HG03354 (cell line): Measurements from ENCODE around the gene TMEM179B.
A peak's percentile ranks its signal among the peaks of the same experiment; 100 is the strongest.
"Not testable (repeated sequence)": the region's sequence is repeated elsewhere in the genome, so short reads cannot be mapped to it uniquely, and the experiment has no call there.

ENCODE experiments used
- ATAC-seq: cut with Tn5 transposase; IDR thresholded peaks from one replicate; pipeline ENCODE4 v1.9.1; 2021; ENCODE audit warnings: mild to moderate bottlenecking; ENCODE audit not compliant: unreplicated experiment, poor library complexity, severe bottlenecking

The TMEM179B gene

DNA sequence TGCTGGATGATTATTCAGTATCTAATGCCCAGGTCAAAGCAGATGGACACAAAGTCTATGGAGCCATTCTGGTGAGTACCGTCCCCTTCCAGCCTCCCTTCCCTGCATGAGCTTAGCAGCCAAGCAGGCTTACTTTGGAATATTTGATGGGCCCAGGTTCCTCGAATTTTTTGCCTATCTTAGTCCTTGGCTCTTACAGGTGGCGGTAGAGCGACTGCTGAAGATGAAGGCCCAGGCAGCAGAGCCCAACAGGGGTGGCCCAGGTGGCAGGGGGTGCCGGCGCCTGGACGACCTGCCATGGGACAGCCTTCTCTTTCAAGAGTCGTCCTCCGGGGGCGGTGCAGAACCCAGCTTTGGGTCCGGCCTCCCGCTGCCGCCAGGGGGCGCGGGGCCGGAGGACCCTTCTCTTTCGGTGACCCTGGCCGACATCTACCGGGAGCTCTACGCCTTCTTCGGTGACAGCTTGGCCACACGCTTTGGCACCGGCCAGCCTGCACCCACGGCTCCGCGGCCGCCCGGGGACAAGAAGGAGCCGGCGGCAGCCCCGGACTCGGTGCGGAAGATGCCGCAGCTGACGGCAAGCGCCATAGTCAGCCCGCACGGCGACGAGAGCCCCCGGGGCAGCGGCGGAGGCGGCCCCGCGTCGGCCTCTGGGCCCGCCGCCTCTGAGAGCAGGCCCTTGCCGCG is 741 bp upstream of the TMEM179B start:
- ATAC-seq, result peak; percentile 77

DNA sequence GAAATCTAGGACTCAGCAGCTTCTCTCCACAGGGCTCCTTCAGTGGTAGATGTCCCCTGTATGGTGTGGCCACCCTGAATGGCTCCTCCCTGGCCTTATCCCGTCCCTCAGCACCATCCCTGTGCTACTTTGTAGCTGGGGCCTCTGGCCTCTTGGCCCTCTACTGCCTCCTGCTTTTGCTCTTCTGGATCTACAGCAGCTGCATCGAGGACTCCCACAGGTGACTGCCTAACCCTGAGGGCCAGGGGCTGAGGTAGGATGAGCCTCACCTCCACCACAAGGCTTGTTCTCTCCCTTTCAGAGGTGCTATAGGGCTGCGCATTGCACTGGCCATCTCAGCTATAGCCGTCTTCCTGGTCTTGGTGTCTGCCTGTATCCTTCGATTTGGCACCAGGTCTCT is 1.8 kb downstream of the TMEM179B start:
- no peak for ATAC-seq

DNA sequence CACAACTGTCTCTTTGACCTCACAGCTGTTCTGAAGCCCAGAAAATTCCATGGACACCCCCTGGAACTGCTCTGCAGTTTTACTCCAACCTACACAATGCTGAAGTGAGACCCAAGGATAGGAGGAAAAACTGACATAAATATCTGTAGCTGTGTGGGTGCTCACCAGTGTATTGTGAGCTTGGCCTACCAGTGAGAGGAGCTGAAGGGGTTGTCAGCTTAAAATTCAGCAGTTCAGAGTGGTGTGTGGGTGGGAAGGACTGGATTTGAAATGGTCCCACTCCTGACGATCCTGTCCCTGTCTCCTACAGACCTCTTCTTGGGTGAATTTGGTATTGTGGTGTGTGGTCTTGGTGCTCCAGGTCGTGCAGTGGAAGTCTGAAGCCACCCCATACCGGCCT is 2.4 kb downstream of the TMEM179B start:
- ATAC-seq, result no peak

DNA sequence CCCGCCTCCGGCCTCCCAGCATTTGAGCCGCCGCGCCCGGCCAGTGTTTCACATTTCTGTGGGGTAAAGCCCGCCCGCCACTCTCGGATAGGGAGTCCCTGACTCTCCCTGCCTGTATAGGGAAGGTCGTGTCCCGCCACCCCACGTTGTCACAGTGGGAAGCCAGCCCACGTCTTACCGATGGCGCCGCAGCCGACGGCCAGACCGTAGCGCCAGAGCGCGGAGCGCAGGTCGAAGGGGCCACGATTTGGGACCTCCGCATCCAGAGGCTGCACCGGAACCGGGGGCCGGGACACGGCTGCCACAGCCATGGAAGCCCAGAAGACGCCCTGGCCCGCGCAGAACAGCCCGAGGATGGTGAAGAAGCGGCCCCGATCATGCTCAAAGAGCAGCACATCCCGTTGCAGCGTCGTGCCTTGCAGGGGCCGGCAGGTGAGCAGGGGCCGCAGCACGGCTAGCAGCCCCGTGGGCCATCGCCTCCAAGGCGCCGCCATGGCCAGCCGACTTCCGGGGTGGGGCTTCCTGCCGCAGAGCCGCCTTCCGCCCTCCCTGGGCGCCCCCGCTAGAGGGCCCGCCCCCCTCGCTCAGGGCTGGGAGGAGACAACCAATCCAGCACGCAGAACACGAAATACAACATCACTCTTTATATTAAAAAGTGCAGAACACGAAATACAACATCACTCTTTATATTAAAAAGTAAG is 4.4 kb downstream of the TMEM179B start, which contains the start of gene TMEM223:
TSS of gene TMEM223 (minus strand) at position 506 of the 701 bp plus-strand sequence. CDS start at position 494, 12 bp downstream.
- ATAC-seq, result peak; percentile 76

DNA sequence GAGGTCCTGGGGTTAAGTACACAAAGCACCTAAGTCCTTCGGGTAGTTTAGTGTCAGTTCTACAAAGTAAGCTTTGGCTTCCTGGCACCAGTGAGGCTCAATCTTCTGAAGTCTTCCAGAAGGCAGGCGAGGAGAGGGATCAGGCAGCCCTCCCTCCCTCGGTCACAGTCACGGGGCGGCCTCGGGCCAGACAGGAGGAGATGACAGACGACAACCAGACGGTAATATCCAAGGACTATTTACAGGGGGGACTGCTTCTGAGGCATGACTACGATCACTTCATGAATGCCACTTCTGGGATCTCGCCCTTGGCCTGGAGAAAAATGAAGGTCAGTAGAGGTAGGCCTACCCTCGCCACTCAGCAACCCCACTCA is 5.0 kb downstream of the TMEM179B start:
- no peak for ATAC-seq

DNA sequence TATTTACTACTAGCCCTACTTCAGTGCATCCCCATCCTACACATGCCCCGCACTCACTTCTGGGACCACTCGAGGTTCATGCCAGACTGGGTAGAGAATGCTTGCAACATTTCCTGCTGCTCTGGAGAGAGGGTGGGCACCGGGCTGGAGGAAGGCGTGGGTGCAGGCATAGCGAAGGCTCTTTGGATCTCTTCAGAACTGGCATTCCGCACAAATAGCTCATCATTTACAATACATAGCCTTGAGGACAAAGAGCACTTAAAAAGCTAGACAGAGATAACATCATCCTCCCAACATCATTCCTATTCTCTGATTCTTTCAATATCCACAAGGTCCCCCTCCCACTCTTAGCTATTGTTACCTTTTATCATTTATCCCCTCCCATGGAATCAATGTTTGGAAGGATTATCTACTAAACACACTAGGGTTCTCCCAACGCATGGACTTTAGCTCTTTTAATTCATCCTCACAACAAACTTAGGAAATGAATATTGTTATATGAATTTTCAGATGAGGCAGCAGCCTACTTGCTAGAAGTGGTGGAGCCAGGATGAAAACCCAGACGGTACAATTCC is 7.1 kb downstream of the TMEM179B start:
- no peak for ATAC-seq

DNA sequence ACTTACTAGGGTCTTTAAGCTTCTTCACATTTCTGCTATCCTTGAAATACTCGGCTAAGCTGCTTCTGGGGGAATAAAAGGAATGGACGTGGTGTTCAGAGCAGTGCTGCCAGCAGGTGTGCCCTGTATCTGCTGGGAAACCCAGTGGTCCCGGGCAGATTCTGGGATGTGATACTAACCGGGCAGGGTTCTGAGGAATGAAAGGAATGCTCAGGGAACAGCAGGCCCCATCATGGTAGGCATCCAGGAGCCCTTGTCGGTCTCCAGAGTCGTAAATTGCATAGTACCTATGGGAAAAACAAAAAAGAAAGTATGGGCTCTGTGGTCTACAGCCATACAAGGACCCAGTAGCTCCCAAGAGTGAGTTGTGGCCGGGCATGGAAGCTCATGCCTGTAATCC is 9.1 kb downstream of the TMEM179B start:
- no peak for ATAC-seq

DNA sequence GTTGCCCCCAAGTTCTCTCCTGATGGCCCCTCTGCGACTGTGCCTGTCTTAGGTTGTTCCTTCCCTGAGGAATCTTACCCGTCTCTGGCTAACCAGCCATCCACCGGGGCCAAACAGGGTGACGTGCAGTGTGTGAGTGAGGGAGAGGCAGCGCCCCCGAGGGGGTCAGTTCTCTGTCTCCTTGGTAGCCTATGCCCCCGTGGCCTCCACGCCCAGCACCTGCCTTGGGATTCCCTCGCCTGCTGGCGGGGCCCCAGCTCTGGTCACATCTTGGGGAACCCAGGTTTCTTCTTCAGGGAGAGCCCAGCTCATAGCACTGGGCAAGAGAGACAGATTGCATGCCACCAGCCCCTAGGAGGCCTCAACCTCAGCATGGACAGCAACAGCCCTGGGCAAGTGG is 12.3 kb downstream of the TMEM179B start:
- no peak for ATAC-seq

DNA sequence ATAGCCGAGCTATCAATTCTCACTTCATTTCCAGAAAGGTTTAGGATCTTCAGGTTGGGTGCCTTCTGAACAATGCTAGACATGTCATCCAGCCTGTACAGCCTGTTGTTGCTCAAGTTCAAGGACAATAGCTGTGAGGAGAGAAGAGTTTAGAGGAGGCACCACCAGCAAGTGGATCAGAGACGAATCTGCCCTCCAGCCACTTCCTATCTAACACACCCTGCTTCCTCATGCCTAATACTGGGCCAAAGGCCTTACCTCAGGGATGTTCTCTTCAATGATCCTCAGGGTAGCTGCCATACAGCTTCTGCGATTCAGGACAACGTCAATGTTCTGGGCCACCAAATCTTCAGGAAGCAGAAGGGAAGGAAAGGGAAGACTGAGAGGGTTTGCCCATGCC is 13.9 kb downstream of the TMEM179B start:
- no peak for ATAC-seq

DNA sequence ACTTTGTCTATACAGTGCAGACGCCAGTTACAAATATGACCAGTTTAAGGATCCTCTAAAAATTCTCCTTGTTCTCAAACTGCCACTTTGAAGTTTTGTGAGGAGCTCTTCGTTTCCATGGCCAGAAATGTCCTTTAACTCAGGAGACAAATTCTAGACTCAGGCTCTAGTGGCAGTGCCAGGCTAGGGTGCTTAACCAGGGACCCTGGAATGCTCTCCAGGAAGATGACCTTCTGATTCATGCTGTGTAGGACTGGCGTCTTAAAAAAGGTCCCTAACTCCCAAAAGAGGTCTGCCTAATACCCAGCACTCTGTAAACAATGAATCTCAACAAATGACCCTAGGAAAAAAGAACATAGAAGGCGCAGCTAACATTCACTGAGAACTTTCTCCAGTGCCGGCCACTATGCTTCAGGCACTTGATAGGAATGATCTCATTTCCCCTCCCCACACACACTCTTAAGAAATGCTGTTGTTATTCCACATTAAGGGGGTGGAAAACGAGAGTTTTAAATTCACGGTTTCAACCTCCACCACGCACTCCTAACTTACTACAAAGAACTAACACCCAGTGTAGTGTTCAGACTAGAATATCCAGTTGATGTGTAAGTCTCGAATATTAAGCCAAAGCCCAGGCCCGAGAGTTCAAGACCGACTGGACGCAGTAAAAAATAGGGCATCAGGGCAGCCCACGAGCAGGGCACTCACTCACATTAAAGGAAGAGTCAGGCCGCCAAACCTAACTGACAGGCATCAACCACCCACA is 17.3 kb downstream of the TMEM179B start:
- ATAC-seq, result peak; percentile 18

DNA sequence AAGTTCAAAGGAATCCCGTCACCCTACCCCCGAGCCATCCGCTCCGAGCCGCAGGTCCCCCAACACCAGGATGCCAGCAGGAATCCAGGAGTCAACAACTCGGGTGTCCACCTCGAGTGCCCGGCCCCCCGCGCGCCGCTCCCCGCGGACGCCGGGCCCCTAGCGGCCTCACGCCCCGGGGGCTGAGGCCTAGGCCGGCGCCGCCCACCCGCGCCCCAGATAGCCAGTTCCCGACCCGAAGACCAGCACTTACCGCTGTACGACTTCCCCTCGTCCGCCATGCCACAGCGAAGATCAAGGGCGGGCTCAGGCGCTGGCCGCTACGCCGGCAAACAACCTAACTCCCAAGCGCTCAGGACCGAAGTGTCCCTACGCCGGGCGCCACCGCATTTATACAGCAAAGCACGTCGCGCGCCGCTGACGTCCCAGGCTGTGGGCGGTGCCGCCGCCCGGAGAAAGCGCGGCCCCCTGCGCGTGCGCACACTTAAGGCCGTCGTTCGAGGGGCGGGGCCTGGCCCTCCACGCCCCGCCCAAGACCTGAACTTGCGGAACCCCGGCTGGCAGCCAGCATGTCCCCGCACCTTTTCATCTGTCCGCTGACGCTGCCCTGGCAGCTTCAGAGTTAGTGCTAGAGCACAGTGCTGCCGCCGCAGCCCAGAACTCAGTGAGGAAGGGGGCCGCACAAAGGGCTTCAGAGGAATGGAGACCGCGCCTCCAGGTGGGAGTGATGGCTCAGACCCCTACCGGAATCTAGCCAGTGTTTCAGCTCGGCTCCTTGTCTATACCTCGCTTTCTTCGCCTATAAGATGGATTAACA is 18.1 kb downstream of the TMEM179B start, which contains the start of gene NXF1:
TSS of gene NXF1 (minus strand) at position 365 of the 817 bp plus-strand sequence. CDS start at position 281, 84 bp downstream.
- ATAC-seq, result peak; percentile 87

DNA sequence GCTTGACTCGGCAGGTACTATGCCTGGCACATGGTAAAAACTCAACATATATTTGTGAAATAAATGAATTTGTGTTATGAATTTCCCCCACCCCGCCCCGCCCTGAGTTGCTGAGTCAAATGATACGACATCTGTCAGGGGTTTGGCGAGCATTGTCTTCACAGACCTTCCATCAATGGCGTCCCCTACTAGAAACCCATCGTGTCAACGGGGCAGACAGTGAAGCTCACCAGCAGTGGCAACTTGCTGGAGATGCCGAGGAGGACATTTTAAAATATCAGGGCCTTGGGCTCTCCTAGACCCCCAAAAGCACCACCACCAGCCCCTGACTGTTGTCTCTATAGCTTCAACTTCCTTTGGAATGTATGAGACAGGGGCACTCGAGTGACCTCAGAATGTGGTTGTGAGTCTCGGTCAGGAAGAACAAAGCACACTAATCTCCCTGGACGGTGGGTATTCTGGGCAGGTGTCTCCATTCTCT is 18.8 kb downstream of the TMEM179B start:
- ATAC-seq, result no peak

DNA sequence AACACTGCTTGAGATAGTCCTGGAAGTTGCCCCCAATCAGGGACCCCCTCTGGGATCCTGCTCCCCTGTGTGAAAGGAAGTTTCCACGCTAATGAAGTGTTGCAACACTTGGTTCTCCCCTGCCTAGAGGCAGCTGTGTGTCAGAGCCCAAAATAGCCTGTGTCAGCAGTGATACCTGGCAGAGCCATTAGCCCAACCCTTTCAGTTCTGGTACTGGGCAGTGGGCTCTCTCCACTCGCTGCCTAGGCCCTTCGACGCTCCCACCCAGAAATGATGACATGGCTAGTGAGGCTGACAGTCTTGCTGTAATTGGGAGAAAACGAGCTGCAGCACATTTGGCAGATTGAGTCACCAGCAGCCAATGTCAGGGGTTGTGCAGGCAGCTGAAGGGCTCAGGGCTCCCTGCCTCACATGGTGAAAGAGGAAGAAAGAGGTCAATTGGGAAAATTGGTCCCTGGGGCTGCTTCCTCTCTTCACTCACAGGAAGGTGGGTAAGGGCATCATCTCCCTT is 19.5 kb downstream of the TMEM179B start:
- no peak for ATAC-seq

DNA sequence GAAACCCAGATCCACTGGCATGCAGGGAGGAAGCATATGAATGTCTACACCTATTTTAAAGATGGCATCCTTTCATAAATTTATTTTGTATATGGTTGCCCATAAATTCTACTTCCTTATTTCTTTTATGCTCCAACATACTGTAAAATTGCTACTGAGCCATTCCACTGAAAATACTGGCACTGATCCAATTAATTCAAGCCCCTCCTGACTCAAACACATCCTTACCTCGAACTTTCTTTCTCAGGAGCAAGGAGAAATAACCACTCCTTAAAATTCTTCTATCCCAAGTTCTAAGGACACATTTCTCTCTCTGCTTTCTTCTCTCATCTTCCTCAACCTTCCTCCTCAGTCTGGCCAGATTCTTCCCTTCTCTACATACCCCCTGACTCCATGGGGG is 23.5 kb downstream of the TMEM179B start:
- ATAC-seq, result no peak

DNA sequence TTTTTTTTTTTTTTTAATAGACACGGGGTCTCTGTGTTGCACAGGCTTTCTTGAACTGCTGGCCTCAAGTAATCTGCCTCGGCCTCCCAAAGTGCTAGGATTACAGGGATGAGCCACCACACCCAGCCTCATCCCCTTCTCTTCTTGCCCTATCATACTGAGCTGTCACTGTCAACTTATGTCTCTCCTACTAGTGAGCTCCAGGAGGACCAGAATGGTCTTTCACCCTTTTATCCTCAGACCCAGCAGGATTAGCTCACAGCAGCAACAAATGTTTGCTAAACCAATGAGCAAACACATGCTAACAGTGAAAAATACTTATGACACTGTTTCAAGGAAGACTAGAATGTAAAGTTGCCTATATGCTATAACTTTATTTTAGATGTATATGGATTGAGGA is 24.5 kb downstream of the TMEM179B start:
- ATAC-seq, result no peak

DNA sequence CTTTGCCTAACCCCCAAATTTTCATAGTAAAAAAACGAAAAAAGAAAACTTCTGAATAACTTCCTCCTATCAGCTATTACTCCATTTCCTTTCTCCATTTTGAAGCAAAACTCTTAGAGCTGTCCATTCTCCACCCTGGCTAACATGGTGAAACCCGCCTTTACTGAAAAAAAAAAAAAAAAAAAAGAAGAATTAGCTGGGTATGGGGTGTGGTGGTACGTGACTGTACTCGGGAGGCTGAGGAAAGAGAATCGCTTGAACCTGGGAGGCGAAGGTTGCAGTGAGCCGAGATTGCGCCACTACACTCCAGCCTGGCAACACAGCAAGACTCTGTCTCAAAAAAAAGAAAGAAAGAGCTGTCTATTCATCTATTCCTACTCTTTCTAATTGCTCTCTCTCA is 29.4 kb downstream of the TMEM179B start:
- ATAC-seq, result no peak

DNA sequence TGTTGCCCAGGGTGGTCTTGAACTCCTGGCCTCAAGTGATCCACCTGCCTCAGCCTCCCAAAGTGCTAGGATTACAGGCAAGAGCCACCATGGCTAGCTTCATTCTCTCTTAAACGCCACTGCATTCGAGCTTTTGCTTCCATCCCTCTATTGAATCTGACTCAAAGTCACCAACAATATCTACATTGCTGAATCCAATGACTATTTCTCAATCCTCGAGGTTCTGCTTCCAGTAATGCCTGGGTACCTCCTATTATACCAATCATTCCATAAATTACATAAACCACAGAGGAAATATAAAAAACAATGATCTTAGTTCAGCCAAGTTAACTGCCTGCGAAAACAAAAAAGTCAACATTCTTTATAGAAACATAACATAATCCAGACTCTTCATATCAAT is 29.9 kb downstream of the TMEM179B start:
- no peak for ATAC-seq

DNA sequence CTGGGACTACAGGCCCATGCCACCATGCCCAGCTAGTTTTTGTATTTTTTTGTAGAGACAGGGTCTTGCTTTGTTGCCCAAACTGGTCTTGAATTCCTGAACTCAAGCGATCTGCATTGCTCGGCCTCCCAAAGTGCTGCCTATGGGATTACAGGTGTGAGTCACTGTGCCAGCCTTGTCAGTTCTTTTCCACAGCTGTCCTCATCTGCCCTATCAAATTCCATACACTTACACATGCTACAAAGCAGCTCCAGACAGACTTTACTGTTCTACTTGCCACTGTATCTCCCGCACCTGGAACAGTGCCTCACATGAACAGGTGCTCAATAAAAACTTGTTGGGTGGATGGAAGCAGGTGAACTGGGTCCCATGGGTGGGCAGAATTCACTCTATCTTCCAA is 36.5 kb downstream of the TMEM179B start:
- no peak for ATAC-seq

DNA sequence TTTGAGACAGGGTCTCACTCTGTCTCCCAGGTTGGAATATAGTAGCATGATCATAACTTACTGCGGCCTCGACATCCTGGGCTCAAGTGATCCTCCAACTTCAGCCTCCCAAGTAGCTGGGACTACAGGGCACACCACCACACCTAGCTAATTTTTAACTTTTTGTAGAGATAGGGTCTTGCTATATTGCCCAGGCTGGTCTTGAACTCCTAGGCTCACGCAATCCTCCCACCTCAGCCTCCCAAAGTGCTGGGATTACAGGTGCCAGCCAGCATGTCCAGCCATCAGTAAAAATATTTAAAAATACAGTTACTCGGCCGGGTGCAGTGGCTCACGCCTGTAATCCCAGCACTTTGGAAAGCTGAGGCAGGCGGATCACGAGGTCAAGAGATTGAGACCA is 40.9 kb downstream of the TMEM179B start:
- not testable (repeated sequence) for ATAC-seq
